ENCODE data around the gene HMCN1.

- TF ChIP-seq CTCF (IDR thresholded peaks at IDR 0.05; ENCODE audit: insufficient read depth, low read length, poor library complexity, severe bottlenecking) (no peak), EZH2phosphoT487 (conservative IDR thresholded peaks at IDR 0.05; ENCODE audit: low read length) (no peak)
Observed at GRCh38 chr1:186125035-186125434, 390.8 kb downstream of the HMCN1 start.
